Measurements from ENCODE around the gene DUSP18.
"Not testable (repeated sequence)": the region's sequence is repeated elsewhere in the genome, so short reads cannot be mapped to it uniquely, and the experiment has no call there.

DUSP18 gene

DNA sequence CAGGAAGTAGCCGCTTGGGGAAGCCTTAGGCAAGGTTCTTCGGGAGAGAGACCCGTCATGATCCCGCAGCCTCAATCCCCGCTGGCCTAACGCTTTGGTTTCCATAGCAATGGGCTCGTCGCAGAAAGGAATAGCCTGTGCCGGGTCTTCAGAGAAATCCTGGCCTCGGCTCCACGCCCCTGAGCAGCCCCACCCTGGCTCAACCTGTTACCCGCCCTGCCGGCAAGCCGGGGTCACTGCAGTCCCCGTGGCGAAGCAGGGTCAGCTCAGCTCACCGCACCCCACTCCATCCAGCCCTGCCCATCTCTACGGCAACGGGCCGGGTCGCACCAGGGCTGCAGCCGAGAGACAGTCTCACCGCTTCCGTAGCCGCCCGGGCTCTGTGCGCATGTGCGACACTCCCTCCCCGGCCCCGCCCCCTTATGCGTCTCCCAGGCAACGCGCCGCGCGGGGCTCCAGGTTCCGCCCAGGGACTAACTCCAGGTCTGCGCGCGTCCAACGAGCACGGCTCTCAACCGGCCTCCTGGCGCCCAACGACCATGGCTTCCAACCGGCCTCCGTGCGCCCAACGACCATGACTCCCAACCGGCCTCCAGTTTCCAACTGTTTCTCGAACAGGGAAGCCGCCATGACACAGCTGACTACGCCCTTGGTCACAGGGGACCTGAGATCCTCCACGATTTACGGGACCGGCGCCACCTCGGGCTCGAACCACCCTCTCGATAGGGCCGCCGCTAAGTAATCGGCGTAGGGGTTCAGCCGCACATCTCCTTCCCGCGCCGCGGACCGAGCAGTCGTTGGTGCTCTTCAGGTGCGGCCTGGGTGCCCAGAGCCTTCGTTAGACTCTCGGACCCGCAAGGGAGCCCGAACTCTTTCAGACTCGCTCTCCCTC, at the start of gene DUSP18:
Gene DUSP18 (minus strand): TSS at position 382 of the 892 bp plus-strand sequence. CDS start 3,872 bp downstream, outside the sequence.
- DNase-seq, result peak; percentile 98

- DNase-seq, result no peak
These were observed 46.4 kb upstream of the DUSP18 start for GRCh38 chr22:30714062-30714461.

DNA sequence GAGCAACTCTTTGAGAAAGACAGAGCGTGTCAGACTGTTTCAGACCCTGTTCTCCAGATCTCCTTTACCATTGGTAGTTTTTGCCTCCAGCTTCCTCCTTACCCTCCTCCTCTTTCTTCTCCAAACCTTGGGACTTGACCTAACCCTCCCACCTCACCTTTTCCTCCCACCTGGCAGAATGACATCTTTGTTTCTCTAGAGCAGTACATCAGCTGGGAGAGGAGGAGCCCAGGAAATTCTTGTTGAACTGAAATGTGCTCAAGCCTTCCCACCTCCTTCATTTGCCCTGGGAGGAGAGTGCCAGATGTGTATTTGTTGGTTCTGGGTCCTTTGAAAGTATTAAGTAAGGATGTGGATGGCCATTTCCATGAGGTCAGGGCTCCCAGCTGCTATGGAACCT, 44.4 kb upstream of the DUSP18 start:
- peak; percentile 26 for DNase-seq

- DNase-seq, result not testable (repeated sequence)
These were observed 42.3 kb upstream of the DUSP18 start for GRCh38 chr22:30709980-30710379.

DNA sequence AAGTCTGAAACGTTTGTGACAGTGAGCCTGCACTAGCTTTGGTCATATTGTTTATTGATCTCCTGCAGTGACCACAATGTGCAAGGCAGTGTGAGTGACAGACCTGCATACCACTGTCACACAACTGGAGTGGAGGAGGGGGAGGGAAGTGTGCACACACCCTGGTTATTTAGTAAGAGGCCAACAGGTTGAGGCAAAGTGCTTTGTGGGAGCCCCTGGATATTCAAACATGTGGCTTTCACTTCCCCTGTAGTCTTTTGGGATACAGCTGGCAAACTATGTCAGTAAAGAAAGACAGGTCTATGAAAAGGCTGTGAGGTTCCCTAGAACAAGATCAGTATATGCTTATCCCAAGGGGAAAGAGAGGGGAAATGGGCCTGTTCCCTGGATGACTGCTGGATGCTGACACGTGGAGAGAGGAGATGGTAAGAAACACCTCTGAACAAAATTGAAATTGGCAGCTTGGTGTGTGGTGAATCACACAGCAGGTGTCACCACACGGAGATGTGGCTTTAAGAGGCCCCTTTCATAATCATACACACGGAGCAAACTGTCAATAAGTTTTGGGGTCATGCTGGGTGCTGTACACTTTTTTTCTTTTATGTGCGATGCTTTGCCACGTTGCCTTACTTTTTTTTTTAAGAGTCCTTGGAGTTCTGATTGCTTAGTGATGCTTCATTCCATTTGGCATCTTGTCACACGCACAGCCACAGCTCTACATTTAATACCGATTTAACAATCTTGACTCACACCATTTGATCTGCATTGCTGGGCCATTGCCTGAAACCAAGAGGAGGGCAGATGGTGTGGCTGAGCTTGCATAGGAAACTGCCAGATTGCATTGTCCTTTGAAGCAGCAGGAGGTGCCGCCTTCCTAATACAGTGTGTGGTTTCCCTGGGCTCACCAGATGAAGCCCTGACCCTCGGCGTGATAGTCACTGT, 38.3 kb upstream of the DUSP18 start:
- peak; percentile 95 for DNase-seq

- DNase-seq, result peak; percentile 19
These were observed 37.3 kb upstream of the DUSP18 start for GRCh38 chr22:30704978-30705377.

DNA sequence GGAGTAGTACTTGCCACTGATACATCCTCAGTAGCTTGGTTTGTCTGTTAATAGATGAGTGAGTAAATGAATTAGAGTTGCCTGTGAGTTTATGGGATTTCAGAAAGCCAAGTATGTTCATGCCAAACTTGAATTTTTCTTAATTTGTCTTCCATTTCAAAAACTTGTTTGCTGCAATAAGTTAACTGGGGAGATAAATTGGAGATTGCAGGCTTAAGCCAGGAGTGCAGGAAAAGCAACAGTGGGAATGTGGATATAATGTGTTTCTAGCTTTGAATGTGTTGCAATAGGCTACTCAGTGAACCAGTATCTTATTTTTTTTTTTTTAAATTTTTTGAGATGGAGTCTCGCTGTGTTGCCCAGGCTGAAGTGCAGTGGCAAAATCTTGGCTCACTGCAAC, 35.2 kb upstream of the DUSP18 start:
- no peak for DNase-seq

GRCh38 chr22:30701872-30702271, 34.2 kb upstream of the DUSP18 start:
- DNase-seq, result no peak

DNA sequence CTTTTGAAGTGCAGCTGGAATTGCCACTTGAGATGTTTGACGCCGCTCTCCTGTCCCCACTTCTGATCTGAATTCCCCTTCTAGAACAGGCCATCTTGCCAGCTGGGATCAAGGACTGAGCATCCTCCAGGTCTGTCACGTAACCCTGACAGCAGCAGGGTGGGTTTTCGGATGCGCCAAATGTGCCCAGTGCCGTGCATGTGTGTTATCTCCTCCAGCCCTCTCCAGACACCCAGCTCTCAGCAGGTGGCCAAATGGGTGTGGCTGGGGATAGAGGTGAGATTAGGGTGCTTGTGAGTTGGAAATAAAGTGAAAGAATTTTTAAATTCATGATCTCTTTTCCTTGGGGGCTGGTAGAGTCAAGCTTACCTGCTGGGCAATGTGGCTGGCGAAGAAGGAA, 30.3 kb upstream of the DUSP18 start:
- no peak for DNase-seq

GRCh38 chr22:30695871-30696655, 28.4 kb upstream of the DUSP18 start:
- DNase-seq, result no peak

- no peak for DNase-seq
These were observed 27.7 kb upstream of the DUSP18 start for GRCh38 chr22:30695351-30695851.

DNA sequence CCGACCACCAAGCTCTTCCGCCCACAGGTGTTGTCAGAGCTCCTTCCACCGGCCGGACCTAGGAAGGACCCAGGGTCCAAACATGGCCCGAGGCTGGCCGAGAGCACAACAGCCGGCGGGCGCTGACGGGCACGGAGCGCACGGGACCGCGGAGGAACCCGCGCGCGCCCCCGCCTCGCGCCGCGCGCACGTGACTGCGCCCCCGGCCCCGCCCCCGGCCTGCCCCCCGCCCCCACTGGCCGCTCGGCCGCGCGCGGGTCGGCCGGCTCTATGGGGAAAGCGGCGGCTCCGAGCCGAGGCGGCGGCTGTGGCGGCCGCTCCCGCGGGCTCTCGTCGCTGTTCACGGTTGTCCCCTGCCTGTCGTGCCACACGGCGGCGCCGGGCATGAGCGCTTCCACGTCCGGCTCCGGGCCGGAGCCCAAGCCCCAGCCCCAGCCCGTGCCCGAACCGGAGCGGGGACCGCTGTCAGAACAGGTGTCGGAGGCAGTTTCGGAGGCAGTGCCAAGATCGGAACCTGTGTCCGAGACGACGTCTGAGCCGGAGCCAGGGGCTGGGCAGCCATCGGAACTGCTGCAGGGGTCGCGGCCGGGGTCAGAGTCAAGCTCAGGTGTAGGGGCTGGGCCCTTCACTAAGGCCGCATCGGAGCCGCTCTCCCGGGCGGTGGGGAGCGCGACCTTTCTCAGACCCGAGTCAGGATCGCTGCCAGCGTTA, 27.1 kb upstream of the DUSP18 start, which contains the start of gene OSBP2:
Gene OSBP2 (plus strand): TSS at position 235 of the 711 bp plus-strand sequence. CDS start 36 bp downstream, at position 271.
- peak; percentile 86 for DNase-seq

- peak; percentile 87 for DNase-seq
These were observed 26.5 kb upstream of the DUSP18 start for GRCh38 chr22:30694171-30694639.

DNA sequence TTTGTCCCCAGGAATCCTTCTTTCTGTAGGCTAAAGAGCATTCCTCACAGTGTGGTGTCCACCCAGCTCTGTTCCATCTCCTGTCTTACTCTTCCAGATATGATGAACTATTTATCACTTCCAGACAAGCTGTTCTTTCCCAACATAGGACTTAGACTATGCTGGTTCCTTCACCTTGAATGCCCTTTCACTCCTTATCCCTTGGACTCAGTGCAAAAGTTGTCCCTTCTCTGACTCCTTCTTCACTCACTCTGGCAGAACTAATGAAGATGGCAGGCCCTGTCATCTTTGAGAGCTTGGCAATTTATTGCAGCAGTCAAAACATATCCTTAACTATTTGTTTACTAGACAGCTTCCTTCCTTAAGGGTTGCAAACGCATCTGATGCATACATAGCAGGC, 23.5 kb upstream of the DUSP18 start:
- no peak for DNase-seq

DNA sequence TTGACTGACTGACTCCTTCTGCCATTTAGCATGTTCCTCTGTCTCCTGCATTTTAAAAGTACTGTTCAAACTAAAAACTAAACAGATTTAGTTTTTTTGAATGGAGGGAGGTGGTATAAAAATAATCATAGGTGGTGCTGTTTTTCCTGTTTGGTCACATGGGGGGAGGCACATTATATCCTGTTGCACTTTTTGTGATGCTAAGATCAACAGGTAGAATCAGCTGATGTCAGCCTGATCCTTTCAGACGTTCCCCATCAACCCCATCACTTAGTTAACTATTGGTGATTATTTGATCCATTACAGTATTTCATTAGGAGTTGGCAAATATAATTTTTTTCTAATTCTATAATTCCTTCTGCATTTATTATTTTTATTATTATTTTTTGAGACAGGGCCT, 21.9 kb upstream of the DUSP18 start:
- no peak for DNase-seq

DNA sequence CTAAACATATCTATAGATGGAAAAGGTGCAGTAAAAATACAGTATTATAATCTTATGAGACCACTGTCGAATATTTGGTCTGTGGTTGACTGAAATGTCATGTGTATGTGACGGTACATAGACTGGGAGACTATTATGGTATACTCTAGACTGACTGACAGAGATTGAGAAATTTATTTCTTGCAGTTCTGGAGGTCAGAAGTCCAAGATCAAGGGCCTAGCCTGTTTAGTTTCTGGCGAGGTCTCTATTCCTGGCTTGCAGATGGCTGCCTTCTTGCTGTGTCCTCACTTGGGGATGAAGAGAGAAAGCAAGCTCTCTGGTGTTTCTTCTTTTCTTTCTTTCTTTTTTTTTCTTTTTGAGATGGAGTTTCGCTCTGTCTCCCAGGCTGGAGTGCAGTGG, 19.7 kb upstream of the DUSP18 start:
- no peak for DNase-seq

GRCh38 chr22:30685178-30685577, 17.5 kb upstream of the DUSP18 start:
- no peak for DNase-seq

DNA sequence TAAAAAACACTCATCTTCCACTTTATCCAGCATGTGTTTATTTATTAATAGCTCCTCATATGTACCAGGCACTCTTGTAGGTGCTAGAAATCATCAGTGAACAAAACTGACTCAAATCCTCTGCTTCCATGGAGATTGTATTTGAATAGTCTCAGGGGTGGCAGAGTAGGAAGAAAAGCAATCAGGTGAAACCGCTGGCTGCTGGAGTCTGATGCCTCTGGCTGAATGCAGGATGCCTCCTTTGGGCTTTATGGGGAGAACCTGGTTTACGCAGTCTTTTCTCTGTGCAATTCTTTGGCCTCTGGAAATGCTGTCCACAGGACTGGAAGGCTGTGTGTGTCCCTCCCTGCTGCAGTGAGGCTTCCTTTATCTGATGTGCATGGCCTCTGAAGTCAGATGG, 14.2 kb upstream of the DUSP18 start:
- DNase-seq, result peak; percentile 40

- no peak for DNase-seq
These were observed 13.5 kb upstream of the DUSP18 start for GRCh38 chr22:30680991-30681770.

DNA sequence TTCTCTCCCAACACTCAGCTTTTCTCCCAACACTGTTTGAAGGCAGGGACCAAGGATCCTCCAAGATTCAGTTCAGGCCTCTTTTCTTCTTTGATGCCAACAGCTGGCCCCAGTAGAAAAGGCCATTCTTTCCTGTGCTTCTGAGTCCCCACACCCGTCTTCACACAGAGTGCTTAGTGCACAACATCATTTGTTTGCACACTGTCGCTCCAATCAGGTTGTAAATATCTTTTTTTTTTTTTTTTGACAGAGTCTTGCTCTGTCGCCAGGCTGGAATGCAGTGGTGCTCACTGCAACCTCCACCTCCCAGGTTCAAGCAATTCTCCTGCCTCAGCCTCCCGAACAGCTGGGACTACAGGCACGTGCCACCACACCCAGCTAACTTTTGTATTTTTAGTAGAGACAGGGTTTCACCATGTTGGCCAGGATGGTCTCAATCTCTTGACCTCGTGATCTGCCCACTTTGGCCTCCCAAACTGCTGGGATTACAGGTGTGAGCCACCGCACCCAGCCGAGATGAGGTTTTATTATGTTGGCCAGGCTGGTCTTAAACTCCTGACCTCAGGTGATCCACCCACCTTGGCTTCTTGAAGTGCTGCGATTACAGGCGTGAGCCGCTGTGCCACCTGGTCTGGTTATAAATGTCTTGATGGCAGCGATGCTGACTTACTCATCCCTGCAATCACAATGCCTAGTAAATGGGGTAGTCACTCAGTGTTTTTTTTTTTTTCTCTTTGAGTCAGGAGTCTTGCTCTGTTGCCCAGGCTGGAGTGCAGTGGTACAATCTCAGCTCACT, 12.4 kb upstream of the DUSP18 start:
- peak; percentile 34 for DNase-seq

Data from NCI-H69 (cell line).